ENCODE results near the gene NUP133.
A peak's percentile ranks its signal among the peaks of the same experiment; 100 is the strongest.
"Not testable (repeated sequence)": the region's sequence is repeated elsewhere in the genome, so short reads cannot be mapped to it uniquely, and the experiment has no call there.

The NUP133 gene

DNA sequence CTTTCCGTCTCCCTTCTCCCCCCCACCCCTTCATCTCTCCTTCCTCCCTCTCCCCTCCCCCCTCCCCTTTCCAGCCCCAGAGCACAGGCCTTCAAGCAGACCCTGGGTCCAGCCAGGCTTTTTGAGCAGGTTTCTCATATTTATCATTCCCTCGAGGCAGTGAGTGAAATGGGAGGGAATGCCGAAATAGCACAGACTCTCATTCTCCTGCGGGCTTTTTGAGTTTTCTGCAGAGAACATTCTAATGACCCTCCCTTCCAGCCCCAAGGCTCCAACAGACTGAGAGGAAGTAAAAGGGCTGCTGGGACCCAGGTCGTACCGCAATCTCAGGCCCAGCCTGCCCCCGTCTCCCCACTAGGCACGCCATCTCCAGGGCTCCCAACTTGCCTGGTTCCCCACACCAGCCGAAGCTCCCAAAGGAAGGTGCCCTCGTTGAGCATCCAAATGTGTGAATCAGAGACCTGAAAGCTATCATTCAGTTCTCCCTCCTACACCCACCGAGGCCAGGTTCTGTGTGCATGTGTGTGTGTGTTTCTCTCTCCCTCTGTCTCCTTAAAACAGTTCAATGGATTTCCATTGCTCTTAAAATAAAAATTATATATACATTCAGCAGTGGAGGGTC, 96.6 kb downstream of the NUP133 start:
- DNase-seq: no peak

DNA sequence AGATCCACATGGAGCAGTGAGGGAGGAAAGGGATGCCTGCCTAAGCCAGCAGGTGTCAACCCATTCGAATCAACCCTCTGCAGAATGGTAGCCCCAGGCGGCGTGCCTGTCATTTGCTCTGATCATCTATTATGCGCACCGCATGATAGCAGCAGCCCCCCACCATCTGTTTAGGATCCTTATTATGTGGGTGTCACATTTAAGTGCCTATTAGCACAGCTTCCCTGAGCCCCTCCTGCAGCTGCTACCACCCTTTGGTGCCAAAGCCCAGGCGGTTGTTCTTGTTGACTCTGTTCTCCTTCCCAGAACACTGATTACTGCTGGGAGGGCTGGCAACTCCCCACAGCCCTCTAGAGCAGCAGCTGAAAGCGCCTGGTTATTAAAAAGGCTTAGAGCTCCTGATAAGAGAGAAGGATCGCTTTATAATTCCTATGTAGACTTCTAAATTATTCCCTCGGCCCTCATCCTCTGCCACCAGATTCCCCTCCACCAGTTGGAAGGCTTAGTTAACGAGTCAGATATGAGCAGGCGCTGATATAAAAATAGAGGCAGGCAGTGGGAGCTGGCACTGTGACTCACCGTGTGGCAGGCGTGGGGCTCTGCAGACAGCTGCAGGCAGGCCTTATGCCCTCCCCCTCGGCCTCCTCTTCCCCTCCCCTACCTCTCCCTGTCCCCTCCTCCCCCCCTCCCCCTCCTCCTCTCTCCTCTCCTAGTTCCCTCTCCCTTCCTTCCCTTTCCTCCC, 97.3 kb downstream of the NUP133 start:
- peak in 2 of 3 experiments; percentile 93 to 98 for DNase-seq

DNA sequence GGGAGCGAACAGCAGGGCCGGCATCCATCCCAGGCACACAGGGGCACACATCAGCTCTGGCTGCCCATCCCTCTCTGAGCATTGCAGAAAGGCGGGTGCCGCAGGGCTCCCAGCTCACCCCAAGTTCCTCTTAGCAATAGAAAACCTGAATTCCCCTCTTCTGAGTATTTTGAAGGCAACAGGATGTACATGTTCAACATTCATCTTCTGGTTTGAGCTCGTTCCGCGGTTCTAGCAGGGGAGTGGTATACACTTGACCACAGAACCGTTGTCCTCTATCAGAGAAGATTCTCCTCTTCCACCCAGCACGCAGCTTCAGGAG, 97.8 kb downstream of the NUP133 start:
- no peak for DNase-seq

DNA sequence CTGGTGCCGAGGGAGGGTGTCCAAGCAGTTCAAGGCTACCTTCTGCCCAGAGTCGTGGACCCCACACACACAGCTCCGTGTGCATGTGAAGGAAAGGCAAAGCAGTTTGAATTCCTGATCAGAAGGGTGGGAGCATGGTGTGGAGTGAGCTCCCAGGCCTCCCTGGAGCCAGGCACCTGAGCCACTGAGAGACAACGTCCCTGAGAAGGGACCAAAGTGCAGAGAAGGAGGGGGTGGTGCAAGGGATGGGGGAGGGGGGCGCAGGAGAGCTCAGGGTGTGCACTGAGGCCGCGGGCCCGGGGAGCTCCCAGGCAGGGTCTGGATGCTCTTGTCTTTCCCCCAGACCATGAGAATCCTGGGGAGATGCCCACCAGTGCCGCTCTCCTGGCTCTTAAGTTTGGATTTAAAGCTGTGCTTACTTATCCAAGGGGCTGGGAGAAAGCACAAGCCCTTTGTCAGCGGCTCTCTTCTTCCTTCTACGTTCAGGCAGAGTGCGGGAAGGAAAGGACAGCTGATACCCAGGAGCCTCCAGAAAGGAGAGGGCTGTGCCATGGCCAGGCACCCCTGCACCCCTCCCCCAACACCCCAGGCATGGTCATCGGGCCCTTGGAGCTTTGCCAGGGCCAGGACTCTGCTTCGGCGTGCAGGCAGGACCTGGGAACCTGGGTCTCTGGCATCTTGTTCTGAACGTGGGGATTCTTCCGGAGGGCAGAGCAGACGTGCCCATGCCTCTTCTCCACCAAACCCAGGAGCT, 98.3 kb downstream of the NUP133 start:
- DNase-seq: peak in 2 of 3 experiments; percentile 69 to 82

DNA sequence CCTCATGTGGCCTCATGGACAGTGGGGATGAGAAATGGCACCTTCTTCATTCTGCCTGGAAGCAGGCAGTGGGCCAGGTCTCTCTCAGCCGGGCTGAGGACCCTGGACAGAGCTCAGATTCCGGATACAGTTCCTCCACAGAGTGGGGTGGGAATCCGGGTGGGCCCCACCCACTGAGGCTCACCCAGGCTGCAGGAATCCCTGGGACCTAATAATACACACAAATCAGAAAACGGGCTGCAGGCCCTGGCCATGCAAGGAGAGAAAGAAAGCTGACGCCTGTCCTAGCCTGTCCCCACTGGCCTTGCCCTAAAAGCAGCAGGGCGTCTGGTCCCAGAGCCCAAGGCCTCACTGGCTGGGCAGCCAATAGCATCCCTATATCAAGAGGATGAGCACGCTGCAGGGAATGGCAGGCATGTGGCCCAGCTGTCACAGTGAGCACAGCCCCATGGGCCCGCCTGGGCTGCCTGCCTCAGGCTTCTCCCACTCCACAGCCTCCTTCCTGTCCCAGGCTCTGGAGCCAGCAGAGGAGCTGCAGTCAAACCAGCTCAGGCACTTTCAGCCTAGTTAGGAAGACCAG, 99.6 kb downstream of the NUP133 start:
- DNase-seq: peak in 2 of 3 experiments; percentile 13 to 39

DNA sequence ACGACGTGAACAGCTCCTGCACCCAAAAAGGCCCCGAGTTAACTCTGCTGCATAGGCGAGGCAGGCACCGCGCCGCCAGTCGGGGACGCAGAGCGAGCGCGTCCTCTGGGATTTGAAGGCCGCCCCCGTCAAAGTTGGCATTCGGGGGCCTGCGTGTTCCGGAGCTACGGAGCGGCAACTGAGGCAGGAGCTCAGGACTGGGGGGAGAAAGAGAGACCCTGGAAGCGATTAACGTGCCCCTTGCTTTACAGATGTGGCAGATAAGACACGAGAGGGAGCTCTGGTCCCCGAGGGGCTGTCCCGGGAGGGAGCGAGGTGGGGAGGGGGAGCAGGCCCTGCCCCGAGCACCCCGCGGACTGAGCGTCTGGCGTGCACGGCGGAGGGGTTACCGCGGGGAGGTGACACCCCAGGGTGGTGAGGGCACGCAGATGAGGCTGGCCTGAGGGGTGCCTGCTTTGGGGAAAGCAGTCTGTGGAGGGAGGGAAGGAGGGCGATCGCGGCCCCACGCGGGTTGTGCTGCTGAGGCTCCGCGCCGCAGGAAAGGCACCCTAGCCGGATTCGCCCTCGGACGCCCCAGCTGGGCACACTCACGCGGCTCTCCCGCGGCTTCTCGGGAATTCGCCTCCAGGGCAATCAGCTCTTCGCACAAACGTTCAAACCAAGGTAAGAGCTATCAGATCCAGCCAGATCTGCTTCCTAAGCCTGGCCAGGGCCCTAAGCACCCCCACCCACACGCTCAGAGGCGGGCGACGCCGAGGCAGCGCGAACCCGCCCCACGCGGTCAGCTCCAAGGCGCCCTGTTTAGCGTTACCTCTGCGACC, 100.7 kb downstream of the NUP133 start:
- DNase-seq: peak in 2 of 3 experiments; percentile 26 to 37

DNA sequence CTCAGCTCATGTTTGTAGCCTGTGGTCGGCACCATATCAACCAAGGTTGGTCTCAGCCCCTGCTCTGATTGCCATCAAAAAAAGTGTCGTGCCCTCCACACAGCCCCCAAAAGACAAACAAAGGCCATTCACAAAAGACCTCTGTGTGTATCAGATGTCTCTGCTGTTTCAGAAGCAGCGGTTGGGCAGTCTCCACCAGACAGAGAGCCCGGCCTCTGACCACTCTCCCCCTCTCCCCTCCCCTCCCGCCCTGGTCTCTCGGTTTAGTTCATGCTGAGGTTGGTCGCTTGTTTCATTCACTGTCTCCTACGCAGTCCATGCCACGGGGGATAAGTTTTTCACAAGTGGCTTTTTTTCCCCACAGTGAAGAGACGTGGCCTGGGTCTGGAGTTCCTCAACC, 101.3 kb downstream of the NUP133 start:
- DNase-seq: peak in 2 of 3 experiments; percentile 37 to 67

DNA sequence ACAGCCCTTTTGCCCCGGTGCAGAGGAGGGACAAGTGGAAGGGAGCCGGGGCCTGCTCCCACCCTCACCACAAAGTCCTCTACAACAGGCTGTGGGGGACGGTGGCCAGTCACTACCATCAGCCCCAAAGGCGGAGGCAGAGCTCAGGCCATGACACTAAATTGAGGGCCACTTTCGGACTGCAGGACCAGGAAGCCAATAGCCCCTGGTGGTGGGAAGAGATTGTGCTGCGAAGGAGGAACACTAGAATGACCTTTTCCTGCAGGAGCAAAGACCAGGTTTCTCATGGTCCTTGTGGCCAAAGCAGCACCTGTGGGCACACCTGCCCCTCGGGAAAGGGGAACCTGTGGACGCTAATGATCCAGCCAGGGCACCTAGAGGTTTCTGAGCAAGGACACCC, 104.6 kb downstream of the NUP133 start:
- no peak for DNase-seq

DNA sequence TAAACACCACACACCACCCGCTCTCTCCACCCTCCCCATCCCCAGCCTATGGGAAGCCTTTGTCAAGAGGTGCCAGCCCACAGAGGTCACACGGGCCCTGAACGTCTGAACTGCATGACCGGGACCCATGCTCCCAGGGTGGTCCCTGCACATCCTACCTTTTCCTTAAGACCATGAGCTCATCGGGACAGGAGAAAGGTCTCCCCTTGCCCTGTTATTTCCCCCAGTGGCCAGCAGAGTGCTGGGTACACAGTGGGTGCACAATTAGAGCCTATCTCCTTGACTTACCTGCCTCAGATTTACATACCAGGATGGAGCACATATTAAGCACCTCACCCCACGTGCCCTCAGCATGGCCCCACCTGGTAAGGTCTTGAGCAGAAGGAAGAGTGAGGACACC, 105.1 kb downstream of the NUP133 start:
- DNase-seq: no peak

DNA sequence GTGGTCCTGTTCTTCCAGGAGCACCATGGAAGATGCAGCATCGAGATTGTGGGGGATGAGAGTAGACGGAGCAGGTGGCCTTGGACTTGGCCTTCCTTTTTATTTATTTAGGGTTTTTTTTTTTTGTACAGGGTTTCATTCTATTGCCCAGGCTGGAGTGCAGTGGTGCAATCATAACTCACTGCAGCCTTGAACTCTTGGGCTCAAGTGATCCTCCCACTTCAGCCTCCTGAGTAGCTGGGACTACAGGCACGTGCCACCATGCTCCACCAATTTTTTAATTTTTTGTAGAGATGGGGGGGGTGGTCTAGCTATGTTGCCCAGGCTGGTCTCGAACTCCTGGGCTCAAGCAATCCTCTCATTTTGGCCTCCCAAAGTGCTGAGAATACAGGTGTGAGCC, 105.8 kb downstream of the NUP133 start:
- not testable (repeated sequence) for DNase-seq

DNA sequence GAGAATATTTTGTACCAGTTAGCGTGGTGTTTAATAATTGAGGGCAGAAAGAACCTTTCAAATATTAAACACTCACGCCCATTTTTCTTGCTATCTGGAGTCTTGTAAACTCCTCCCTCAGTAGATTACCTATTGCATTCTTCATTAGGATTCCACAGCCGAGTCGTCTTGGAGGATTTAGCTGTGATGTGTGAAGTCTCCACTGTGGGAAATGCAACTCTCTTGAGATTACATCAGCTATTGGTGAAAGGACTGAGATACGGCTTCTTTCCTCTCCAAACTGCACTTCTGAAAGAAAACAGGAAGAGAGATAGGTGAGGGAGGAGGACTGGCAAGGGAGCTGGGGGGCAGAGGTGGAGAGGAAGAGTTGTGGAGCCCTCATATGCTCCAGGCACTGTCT, 110.4 kb downstream of the NUP133 start:
- no peak for DNase-seq

DNA sequence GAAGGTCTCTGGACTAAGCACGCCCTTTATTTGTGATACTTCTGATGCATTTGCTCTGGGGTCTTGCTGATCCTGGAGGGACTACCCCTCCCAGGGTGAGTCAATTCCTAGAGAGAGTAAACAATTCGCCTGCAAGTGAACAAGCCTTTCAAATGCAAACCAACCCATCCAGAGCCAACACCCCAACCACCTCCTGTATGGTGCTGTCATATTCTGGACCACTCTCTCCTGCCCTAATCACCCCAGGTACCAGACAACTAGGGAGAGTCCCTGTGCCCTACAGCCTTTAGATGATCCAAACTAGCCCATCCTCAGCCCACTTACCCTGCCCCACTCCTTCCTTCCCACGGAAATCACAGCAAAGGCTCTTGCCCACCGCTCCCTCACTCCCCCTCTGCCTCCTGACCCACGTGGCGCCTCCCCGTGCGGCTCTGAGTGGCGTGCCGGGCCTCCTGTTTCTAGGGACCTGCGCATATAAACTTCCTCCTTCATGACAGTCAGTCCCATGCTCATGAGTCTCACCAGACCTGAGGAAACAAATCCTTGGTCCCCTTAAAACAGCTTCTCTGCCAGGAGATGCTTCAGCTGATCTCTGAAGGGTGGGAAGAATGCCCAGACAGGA, 111.4 kb downstream of the NUP133 start:
- DNase-seq: no peak

DNA sequence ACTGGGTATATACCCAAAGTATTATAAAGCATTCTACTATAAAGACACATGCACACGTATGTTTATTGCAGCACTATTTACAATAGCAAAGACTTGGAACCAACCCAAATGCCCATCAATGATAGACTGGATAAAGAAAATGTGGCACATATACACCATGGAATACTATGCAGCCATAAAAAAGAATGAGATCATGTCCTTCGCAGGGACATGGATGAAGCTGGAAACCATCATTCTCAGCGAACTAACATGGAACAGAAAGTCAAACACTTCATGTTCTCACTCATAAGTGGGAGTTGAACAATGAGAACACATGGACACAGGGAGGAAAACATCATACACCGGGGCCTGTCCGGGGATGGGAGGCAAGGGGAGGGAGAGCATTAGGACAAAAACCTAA, 113.6 kb downstream of the NUP133 start:
- not testable (repeated sequence) for DNase-seq

DNA sequence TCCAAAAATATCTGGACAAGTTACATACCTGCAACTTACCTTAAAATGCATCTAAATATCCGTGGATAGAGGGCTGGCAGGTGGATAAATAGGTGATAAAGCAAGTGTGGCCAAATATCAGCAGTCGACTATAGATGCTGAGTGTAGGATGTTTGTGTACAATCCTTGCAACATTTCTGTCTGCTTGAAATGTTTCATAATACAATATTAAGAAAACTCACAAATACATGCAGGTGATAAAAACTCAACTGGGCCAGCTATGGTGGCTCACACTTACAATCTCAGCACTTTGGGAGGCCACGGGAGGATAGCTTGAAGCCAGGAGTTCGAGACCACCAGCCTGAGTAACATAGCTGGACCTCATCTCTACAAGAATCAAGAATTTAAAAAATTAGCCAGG, 115.2 kb downstream of the NUP133 start:
- DNase-seq: no peak

Measured in NCI-H1417 (cell line).